ENCODE measurements around the gene SCN9A.
"Not testable (repeated sequence)": the region's sequence is repeated elsewhere in the genome, so short reads cannot be mapped to it uniquely, and the experiment has no call there.

SCN9A gene

DNA sequence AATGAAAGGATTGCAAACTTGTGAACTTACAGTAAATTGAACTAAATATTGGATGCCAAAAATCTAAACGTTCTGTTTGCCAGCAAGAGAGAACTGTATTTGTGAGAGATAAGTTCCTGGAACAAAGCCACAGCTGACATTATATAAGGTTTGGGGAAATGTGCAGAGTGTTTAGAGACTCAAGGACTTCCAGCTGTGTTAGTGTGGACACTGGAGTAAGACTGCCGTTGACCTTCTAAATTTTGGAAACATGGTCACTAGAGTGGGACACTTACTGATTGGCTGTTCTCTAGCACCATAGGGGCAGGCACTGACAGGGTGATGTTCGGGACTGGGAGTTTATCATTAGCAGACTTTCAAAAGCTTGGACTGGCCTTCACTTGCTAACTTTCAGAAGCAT is 40.5 kb downstream of the SCN9A start:
- DNase-seq (ENCODE audit: low read depth in 2 of 2, low spot score in 1 of 2): no peak

DNA sequence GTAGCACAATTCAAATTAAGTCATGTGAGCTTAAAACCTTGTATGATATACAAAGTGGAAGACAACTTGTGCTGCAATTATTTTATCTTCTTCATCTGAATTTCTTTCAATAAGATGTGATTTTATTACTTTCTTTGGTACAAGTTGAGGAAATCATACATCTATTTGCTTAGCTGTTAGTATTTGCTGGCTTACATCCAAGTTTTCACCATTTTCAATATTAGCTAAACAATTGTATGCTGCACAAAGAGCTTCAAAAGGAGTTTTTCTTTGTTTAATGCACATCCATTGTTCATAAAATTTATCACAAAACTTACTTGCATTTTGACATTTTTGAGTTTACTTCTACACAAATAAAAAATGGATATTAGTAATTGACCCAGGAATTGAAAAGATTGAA is 40.9 kb downstream of the SCN9A start:
- no peak for DNase-seq (ENCODE audit: low read depth in 2 of 2, low spot score in 1 of 2)

DNA sequence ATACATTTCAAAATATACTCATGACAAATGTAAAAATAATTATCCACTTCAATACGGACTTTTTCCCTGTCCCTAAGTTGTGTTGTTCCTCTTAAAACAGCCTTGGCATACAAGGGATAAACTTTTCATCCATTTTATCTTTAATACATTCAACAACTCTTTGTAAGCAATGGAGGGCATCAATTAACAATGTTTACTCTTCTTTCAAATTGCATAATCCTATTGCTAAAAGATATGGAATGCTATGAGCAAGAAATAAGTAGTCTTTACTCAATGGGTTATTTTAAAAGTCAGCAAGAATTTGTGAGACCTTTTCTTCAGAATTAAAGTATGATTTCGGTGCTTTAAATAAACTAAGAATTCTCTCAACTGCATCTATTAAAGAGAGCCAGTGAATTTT is 41.9 kb downstream of the SCN9A start:
- no peak for DNase-seq (ENCODE audit: low read depth in 2 of 2, low spot score in 1 of 2)

DNA sequence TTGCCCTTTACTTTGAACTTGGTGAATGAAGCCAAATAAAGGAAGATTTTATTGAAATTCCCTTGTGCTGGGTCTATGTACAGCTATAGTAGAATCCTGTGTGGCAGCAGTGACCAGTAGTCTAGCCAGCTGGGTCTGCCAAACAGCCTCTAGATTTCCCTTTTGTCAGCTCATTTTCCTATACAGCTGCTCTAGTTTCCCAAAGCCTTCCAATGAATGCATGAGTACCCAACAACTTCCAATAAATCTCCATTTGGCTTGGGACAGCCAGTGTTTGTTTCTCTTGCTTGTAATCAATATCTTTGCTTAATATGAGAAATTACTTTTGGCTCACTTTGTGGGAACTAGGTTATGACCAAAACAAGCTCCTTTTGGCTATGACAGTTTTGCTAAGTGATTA is 43.6 kb downstream of the SCN9A start:
- DNase-seq (ENCODE audit: low read depth in 2 of 2, low spot score in 1 of 2): no peak

DNA sequence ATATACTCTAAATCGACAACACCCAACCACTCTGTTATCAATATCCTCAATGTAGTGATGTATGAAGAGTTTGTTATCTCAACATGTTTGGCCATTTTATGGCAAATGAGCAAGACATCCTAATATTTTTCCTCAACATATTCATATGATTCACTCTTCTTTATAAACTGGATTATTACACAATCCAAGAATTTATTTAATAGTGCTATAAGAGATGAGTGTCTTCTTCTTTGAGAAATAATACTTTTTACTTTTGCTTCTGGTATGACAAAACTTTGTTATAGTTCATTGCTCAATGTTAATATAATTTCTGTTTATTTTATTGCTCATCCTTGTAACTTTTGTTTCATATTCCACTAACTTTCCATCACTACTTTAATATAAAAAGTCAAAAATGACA is 44.3 kb downstream of the SCN9A start:
- no peak for DNase-seq (ENCODE audit: low read depth in 2 of 2, low spot score in 1 of 2)

DNA sequence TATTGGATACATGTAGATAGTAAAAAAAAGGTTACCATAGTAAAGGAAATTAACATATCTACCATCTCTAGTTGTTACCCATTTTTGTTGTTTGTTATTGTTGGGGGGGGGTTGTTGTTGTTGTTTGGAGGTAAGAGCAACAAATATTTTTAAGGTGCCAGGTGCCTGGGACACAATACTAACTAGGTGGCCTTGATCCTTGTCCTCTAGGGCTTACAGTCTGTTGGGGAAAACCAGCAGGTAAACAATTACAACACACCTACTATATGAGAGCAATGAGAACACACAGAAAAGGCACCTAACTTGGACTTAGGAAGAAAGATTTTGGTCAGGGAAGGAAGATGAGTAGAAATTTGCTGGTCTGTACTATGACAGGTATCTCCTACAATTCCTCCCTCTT is 46.3 kb downstream of the SCN9A start:
- DNase-seq (ENCODE audit: low read depth in 2 of 2, low spot score in 1 of 2): no peak

DNA sequence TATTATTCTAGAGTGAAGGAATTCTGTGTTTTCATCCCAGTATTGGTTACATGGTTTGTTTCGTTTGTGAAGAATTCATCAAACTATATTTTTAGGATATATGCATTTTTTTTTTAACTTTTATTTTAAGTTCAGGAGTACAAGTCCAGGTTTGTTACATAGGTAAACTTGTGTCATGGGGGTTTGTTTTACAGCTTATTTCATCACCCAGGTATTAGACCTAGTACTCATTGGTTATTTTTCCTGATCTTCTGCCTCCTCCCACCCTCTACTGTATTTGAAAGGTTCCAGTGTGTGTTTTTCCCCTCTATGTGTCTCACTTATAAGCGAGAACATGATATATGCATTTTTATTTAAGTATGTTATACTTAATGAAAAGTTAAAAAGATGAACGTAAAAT is 47.6 kb downstream of the SCN9A start:
- DNase-seq (ENCODE audit: low read depth in 2 of 2, low spot score in 1 of 2): no peak

DNA sequence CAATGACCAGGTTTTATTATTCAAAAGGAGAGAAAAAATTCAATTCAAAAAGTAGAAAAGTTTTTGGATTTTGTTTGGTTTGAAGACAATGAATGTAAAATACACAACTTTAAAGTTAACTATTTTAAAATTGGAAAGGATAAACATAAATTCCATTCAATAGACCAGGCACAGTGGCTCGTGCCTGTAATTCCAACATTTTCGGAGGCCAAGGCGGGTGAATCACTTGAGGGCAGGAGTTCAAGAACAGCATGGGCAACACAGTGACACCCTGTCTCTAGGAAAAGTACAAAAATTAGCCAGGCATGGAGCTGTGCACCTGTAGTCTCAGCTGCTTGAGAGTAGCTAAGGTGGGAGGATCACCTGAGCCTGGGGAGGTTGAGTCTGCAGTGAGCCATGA is 54.7 kb downstream of the SCN9A start:
- no peak for DNase-seq (ENCODE audit: low read depth in 2 of 2, low spot score in 1 of 2)

DNA sequence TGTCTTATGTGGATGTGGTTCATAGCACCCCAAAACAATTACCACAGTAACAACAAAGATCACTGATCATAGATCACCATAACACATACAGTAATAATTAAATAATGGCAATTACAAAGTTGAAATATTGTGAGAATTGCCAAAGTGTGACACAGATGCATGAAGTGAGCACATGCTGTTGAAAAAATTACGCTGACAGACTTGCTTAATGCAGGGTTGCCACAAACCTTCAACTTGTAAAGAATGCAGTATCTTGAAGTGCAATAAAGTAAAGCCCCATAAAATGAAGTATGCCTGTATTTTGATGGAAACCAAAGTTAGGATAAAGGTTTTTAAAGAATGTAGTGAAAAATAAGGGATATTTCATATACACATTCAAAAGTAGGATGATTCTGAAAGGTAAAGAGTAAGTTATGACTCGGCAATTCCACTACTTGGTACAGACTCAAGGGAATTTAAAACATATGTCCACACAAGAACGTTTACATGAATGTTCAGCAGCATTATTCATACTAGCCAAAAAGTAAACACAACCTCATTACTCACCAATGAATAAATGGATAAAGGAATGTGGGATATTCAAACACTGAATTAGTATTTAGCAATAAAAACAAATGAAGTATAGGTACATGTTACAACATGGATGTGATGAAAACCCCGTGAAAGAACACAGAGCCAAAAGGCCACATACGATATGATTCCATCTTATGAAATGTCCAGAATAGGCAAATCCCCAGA is 61.6 kb downstream of the SCN9A start:
- DNase-seq (ENCODE audit: low read depth in 2 of 2, low spot score in 1 of 2): no peak

DNA sequence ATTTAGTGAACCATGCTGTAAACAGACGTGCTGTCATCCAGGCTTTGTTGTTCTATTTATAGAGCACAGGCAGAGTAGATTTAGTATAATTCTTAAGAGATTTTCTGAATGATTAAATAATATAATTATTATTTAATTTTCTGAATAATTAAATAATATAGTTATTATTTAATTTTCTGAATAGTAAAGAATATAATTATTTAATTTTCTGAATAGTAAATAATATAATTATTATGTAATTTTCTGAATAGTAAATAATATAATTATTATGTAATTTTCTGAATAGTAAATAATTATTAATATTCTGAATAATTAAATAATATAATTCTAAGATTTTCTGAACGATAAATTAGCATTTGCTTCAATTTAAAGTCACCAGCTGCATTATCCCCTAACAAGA is 62.9 kb downstream of the SCN9A start:
- DNase-seq (ENCODE audit: low read depth in 2 of 2, low spot score in 1 of 2): not testable (repeated sequence)

DNA sequence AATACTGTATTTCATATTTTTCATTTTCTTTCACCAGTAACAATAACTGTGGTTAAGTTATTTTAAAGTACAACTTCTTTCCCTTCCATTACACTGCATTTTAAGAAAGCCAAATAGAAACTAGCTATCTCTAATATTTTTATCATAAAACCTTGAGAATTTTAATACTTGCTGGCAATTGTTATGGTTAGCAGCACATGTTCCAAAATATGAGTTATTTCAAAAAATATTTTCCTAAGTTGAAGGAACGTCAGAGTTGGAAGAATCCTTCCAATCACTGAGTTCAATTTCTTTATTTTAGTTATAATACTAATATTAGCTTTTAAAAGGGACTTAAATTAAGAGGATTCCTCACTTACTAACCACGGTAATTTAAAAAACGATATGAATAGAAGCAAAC is 68.4 kb downstream of the SCN9A start:
- DNase-seq (ENCODE audit: low read depth in 2 of 2, low spot score in 1 of 2): no peak

DNA sequence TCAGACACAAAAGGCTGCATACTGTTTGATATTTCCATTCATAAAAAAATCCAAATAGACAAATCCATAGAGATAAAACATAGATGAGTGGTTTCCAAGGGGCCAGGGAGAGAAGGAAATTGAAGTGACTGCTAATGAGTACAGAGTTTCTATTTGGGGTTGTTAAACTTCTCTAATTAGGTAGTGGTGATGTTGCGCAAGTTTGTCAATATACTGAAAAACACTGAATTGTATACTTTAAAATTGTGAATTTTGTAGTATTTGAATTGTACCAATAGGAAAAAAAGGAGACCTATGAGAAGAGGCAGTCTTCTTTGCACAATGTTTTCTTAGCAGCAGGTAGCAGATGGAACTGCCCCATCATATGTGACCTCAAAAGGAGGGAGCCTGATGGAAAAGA is 71.1 kb downstream of the SCN9A start:
- DNase-seq (ENCODE audit: low read depth in 2 of 2, low spot score in 1 of 2): no peak

DNA sequence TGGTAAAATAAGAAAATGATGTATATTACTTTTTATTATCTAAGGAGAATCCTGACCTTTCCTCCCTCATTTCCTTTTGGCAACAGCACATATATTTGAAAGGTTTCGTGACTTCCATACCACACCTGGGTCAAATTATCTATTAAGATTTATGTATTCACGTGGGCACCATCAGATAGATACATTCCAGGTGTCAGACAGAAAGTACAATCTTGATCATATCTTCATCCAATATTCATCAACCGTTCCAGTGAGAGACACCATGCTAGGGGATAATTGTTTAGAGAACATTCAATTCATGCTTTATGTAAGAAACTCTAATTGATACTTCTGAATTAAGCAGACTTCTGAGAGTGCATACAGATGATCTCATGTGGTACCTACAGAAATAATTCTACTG is 73.7 kb downstream of the SCN9A start:
- DNase-seq (ENCODE audit: low read depth in 2 of 2, low spot score in 1 of 2): no peak

DNA sequence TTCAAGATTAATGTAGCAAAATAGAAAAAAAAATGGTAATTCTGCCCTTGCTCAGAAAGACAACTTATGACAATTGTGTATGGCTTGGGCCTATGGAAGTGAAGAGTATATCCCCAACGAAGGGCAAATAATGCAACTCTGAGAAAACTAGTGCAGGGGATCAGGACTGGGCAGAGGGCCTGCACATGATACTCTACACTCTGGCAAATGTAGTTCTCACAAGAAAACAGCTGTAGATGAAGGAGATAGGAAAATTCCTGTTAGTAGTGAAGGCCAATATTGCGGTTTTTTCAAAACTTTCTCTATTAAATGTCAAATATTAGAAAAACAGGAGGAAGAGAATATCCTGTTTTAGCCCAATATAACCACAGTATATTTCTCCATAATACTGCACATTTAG is 77.8 kb downstream of the SCN9A start:
- no peak for DNase-seq (ENCODE audit: low read depth in 2 of 2, low spot score in 1 of 2)

DNA sequence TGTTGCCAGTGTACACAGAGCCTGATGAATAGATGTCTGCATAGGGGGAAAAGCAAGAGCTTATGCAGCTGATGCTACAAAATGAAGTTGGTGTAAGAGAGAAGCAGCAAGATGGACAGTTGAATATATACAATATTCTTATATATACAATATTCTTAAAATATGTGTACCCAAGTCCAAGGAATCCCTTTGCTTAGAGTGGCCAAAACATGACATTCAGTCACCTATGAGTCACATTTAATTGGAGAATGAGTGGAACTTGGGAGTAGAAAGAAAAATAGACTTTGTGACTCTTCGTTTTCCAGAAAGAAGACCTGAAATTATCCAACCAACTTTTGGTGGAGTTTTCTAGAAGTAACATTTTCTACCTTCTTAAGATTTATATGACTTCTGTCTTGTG is 81.8 kb downstream of the SCN9A start:
- no peak for DNase-seq (ENCODE audit: low read depth in 2 of 2, low spot score in 1 of 2)

DNA sequence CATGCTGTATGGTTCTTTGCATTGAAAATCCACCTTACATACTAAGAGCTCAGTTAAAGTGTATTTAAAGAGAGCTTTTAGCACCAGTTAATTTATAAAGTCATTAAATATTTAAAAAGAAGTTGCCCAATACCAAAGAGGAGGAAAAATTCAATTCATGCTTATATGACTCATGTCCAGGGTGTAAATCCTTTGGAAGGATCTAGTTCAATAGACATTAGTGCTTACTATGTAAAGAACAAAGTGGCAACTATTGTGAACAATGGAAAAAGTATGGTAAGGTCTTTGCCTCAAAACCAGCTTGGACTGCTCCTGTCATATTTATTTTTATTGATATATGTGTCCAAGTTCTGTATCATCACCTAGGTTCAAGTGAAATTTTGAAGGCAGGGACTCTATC is 90.5 kb downstream of the SCN9A start:
- no peak for DNase-seq (ENCODE audit: low read depth in 2 of 2, low spot score in 1 of 2)

DNA sequence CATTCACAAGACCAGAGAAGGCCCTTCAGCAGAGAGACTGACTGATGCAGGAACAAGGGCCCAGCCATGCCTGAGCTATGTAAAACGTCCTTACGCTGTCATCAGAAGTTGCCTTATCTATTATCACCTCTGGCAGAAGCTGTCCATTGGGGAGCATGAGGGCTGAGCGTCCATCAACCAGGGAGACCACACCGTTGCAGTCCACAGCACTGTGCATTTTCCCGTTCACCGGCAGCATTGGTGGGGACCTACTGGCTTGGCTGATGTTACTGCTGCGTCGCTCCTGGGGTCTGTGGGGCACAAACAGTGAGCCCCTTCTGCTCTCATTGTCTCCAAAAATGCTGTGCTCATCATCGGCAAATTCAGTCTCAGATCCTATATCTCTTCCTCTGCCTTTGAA is 91.4 kb downstream of the SCN9A start:
- DNase-seq (ENCODE audit: low read depth in 2 of 2, low spot score in 1 of 2): no peak

DNA sequence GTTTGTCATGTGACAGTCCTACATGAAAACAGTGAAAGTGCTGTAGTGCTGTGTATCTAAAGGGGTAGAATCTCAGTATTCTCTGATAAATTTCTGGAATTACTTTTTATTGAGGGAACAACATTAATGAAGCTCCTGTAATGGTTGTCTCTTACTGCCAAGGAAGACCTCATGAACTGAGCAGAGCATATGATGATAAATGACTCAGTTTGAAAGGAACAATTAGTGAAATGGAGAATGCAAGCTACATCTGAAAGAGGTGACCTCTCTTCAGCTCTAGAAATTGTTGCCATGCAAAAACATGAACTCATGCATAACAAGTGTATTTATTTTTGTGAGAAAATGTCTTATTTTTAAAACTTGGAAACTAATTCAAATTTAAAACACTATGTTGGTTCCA is 93.6 kb downstream of the SCN9A start:
- no peak for DNase-seq (ENCODE audit: low read depth in 2 of 2, low spot score in 1 of 2)

DNA sequence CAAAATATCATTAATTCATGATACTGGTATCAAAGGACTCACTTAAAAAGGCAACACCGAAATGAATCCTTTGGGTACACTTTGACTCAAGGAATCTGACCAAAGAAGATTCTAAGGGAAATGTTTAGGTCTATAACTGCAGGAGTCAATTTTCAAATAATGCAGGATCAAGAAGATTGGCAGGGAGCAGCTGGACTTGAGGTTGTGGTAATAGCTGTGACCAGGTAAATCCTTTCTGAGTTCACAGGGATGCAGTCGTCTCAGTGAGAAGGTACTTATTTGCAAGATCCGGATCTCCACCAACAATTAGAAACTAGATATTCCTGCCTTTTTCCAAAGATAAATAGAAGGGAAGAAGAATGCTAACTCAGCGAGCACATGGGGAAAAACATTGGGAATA is 96.9 kb downstream of the SCN9A start:
- no peak for DNase-seq (ENCODE audit: low read depth in 2 of 2, low spot score in 1 of 2)

DNA sequence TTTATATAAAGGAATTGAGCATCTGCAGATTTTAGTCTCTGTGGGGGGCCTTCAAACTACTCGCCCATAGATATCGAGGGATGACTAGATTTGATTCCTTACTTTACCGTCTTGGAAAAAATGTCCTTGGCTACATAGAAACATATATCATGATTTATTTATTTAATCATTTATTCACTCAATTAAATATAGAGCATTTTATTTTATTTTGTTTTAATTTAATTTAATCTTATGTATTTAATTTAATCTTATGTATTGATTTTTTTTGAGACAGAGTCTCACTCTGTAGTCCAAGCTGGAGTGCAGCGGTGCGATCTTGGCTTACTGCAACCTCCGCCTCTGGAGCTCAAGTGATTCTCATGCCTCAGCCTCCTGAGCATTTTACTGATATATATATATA is 105.4 kb downstream of the SCN9A start:
- DNase-seq (ENCODE audit: low read depth in 2 of 2, low spot score in 1 of 2): no peak

DNA sequence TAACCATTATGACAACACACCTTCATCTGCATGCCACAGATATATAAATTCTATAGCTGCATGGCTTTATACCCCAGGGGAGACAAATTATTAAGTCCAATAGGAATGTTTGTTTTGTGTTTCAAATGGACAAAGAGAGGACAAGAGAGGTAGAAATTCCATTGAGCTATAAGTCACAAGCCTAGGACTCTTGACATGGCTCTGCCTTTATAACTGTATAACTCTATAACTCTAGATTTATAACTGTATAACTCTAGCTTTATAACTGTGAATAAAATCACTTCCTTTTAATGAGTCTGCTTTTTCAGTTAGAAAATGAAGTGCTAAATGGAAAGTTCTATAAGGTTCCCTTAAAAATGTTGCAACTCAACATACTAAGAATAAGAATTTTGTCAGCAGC is 106.4 kb downstream of the SCN9A start:
- no peak for DNase-seq (ENCODE audit: low read depth in 2 of 2, low spot score in 1 of 2)

DNA sequence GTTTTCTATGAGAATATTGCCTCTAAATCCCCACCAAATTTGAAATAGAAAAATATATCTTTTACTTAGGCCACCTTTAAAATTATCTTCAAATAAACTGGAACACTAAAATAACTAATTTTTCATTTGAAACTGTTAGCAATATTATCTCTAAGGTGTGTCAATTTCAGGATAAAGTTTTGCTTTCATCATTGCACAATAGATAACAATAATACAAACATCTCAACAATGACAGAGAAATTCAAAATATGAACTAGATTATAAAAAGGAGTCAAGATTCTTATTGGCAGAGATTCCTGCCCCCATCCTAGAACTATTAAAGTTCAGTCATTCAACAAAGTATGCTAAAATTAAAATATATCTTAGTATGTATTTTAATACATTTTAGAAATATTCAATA is 117.9 kb downstream of the SCN9A start:
- no peak for DNase-seq (ENCODE audit: low read depth in 2 of 2, low spot score in 1 of 2)

DNA sequence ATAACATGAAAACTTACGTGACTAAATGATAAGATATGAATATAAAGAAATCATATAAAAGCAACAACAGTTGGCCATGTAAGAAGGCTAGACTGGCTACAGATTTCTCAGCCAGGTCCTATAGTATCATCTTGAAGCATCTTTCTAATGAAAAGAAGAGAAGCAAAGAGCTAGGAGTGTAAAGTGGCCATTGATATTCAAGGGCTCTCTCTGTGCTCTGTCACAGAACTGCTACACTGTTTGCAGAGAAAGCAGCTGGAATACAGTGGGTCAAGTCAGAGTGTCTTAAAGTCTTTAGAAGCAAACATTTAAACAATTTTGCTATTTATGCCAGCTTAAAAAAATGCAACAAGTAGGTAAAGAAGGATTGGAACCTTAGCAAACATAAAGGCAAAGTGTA is 118.8 kb downstream of the SCN9A start:
- DNase-seq (ENCODE audit: low read depth in 2 of 2, low spot score in 1 of 2): no peak

DNA sequence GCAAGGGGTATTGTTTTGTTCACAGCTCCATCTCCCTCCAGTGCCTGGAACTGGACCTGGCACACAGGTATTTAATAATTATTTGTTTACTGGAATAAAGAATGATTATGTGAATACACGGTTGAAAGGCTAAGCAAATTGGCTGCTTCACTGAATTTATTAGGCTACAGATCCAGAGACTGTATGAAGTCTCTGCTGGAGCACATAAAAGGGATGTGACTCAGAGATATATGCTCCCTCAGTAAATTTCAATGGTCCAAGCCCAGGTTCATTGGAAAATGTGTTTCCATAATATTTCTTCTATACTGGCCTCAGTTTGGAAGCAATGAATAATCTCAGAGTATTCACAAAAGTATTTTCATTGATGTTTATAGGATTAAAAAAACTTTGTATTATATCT is 126.4 kb downstream of the SCN9A start:
- DNase-seq (ENCODE audit: low read depth in 2 of 2, low spot score in 1 of 2): no peak

Data from stimulated activated CD8-positive, alpha-beta memory T cell treated with anti-CD3 and anti-CD28 coated beads, Interleukin-4, amount 100 ng/mL, for 4 hours (primary cell).